Thoracic aorta (tissue), 2 donors: ENCODE results near the gene RARB. TPM values are rescaled to one million over a fixed set of nuclear protein-coding genes. Genes with fewer than 3 reads are reported as not detected.

Experiments
- ATAC-seq: fragments of 150-250 bp; one replicate; pipeline ENCODE4 v1.8.0; 2017; ENCODE audit warnings: low read depth; ENCODE audit not compliant: insufficient number of reproducible peaks, low FRiP score
- DNase-seq: peaks from one replicate; pipeline ENCODE4 v3.0.0-alpha.2; 2020; ENCODE audit warnings: low spot score
- H3K27ac ChIP-seq, 2 donors: fragments of 200-600 bp; sonication (generic); 1 replicate in 1 of 2; 2 replicates in 1 of 2; pipeline ENCODE4 v1.5.1; 2016; ENCODE audit warnings: mild to moderate bottlenecking in 2 of 2, moderate library complexity in 2 of 2
- H3K27me3 ChIP-seq: fragments of 200-600 bp; sonication (generic); replicated peaks from 2 replicates; pipeline ENCODE4 v1.6.0; 2016; ENCODE audit warnings: mild to moderate bottlenecking; ENCODE audit not compliant: insufficient read depth
- H3K36me3 ChIP-seq: fragments of 200-600 bp; sonication (generic); one replicate; pipeline ENCODE4 v1.5.1; 2016
- H3K4me1 ChIP-seq, 2 donors: fragments of 200-600 bp; sonication (generic); 1 replicate in 1 of 2; 2 replicates in 1 of 2; pipeline versions ENCODE4 v1.5.1 to v1.6.0; 2016; ENCODE audit warnings: low read depth in 2 of 2, mild to moderate bottlenecking in 1 of 2; ENCODE audit not compliant: control insufficient read depth in 1 of 2
- H3K4me3 ChIP-seq: fragments of 200-600 bp; sonication (generic); 2 replicates; pipeline ENCODE4 v1.5.1; 2016; ENCODE audit warnings: mild to moderate bottlenecking
- H3K9me3 ChIP-seq: fragments of 200-600 bp; sonication (generic); 2 replicates; pipeline ENCODE4 v1.5.1; 2016
- CTCF ChIP-seq: fragments of 200-600 bp; sonication (generic); IDR thresholded peaks from one replicate; pipeline ENCODE4 v1.5.1; 2019; ENCODE audit warnings: antibody characterized with exemption
- total RNA-seq, 2 donors: library from RNA; depleted of rRNA; stranded (reverse); fragments of >200 nt; gene quantifications; one replicate each; pipeline versions ENCODE4 v1.1.0 to v1.2.3, GENCODE V29; 2016

RARB gene
- total RNA-seq, 2 donors from 2014 or later, result 3.8 to 12.3 TPM

GRCh38 chr3:25572336-25572735 lies 144.3 kb downstream of the RARB start:
- no peak for TF ChIP-seq CTCF
- peaks cover 4 to 12% of the 10 kb centered on the region in 2 donors for H3K4me1 ChIP-seq
- no peak for DNase-seq
- no peaks in the 10 kb centered on the region for H3K27me3 ChIP-seq
- no peak for ATAC-seq
- no peaks in the 10 kb centered on the region for H3K36me3 ChIP-seq
- H3K4me3 ChIP-seq, result no peak overlapping the region
- no peak overlapping the region for H3K27ac ChIP-seq
- no peaks in the 10 kb centered on the region for H3K9me3 ChIP-seq

GRCh38 chr3:25572919-25573385 lies 144.9 kb downstream of the RARB start:
- Histone ChIP-seq H3K4me1 (peaks cover 4 to 12% of the 10 kb centered on the region in 2 donors), H3K27me3 (no peaks in the 10 kb centered on the region), H3K36me3 (no peaks in the 10 kb centered on the region), H3K27ac (peak overlapping the region in 1 of 2 donors; percentile 6), H3K9me3 (no peaks in the 10 kb centered on the region), H3K4me3 (no peak overlapping the region)
- DNase-seq (no peak), ATAC-seq (no peak)
- no peak for TF ChIP-seq CTCF

DNA sequence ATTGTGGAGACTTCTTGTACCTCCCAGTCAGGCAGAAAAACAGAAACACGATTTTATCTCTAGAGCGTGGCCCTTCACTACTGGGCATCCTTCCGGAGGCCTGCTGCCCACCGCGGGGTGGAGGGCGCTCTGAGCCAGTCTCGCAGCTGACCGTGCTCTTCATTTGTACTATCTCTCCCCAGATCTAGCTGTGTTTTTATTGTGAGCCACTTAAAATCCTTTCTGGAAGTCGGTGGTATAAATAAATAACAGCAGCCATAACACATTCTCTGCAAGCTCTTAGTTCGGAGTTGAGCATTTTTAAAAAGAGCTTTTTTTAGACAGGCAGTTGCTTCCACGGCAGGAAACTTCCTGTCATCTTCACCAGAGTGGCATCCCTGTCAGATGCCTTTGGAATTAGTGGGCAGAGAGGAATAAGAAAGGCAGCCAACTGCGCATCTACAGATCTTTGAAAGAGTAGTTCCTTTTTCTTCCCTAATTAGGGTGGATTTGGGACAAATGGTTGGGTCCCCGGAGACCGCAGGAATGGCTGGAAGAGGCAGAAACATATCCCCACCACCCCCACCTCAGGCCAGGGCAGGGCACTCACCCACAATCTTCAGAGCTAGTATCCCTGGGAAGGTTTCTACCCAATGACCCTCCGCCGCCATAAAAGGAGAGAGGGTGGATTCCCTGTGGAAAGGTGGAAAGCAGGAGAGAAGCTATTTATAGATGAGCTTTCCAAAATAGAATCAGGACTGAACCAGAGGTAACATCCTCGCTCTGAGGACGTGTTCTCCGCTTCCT lies 145.5 kb downstream of the RARB start:
- ATAC-seq (no peak), DNase-seq (no peak)
- H3K9me3 ChIP-seq, result no peaks in the 10 kb centered on the region
- H3K27me3 ChIP-seq, result no peaks in the 10 kb centered on the region
- peaks cover 4 to 12% of the 10 kb centered on the region in 2 donors for H3K4me1 ChIP-seq
- no peak for TF ChIP-seq CTCF
- no peaks in the 10 kb centered on the region for H3K36me3 ChIP-seq
- H3K27ac ChIP-seq, result peak overlapping the region in 1 of 2 donors; percentile 6
- H3K4me3 ChIP-seq, result no peak overlapping the region

- no peaks in the 10 kb centered on the region for H3K27me3 ChIP-seq
- no peak overlapping the region for H3K4me3 ChIP-seq
- DNase-seq (no peak), ATAC-seq (no peak)
- peaks cover 4 to 12% of the 10 kb centered on the region in 2 donors for H3K4me1 ChIP-seq
- H3K27ac ChIP-seq, result no peak overlapping the region
- no peaks in the 10 kb centered on the region for H3K9me3 ChIP-seq
- H3K36me3 ChIP-seq, result no peaks in the 10 kb centered on the region
- no peak for TF ChIP-seq CTCF
These were observed 146.2 kb downstream of the RARB start for GRCh38 chr3:25574172-25574765.

DNA sequence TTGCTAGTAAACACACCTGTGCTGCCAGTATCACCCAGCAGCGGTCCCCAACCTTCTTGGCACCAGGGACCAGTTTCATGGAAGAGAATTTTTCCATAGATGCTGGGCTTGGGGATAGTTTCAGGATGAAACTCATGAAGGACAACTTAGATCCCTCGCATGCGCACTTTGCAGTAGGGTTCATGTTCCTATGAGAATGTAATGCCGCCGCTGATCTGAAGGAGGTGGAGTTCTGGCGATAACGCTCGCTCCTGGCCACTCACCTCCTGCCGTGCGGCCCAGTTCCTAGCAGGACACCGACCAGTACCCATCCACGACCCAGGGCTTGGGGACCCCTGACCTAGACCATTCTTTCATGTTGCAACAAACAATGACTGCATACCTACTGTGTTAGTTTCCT lies 146.9 kb downstream of the RARB start:
- Histone ChIP-seq H3K36me3 (no peaks in the 10 kb centered on the region), H3K4me3 (no peak overlapping the region), H3K27ac (no peak overlapping the region), H3K9me3 (no peaks in the 10 kb centered on the region), H3K4me1 (peaks cover 4 to 12% of the 10 kb centered on the region in 2 donors), H3K27me3 (no peaks in the 10 kb centered on the region)
- DNase-seq, result no peak
- ATAC-seq, result no peak
- no peak for TF ChIP-seq CTCF
